ENCODE measurements around the gene MBLAC1.

DNA sequence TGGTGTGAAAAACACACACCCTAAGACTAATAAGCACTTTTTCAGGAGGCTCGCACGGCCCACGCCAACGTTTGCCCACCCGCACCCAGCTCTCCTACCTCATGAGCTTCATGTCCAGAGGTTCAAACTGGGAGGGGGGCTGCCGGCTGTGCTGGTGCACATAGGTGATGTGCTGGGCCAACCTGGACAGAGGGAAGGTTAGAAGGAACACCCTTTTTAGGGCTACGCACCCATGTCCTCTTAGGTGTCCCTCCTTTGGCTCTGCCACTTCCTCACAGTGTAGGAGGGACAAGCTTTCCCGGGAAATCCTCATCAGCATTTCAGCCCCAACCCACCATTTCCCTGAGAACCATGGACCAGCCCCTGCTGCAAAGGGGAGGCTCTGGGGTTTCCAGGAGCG is 31.5 kb upstream of the MBLAC1 start:
- TF ChIP-seq, protein P1, sequence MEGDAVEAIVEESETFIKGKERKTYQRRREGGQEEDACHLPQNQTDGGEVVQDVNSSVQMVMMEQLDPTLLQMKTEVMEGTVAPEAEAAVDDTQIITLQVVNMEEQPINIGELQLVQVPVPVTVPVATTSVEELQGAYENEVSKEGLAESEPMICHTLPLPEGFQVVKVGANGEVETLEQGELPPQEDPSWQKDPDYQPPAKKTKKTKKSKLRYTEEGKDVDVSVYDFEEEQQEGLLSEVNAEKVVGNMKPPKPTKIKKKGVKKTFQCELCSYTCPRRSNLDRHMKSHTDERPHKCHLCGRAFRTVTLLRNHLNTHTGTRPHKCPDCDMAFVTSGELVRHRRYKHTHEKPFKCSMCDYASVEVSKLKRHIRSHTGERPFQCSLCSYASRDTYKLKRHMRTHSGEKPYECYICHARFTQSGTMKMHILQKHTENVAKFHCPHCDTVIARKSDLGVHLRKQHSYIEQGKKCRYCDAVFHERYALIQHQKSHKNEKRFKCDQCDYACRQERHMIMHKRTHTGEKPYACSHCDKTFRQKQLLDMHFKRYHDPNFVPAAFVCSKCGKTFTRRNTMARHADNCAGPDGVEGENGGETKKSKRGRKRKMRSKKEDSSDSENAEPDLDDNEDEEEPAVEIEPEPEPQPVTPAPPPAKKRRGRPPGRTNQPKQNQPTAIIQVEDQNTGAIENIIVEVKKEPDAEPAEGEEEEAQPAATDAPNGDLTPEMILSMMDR (IDR thresholded peaks at IDR 0.05), result no peak
- TF ChIP-seq POLR2A (IDR thresholded peaks at IDR 0.05), result no peak
